GM18858 (cell line): Measurements from ENCODE around the gene ABHD1.
"Not testable (repeated sequence)": the region's sequence is repeated elsewhere in the genome, so short reads cannot be mapped to it uniquely, and the experiment has no call there.

Source experiments
- ATAC-seq: cut with Tn5 transposase; IDR thresholded peaks from one replicate; pipeline ENCODE4 v1.9.1; 2021; ENCODE audit not compliant: unreplicated experiment

ABHD1 gene

GRCh38 chr2:27109083-27109482 lies 14.5 kb upstream of the ABHD1 start:
- ATAC-seq = no peak

- ATAC-seq = not testable (repeated sequence)
Observed at GRCh38 chr2:27110603-27111352, 12.8 kb upstream of the ABHD1 start.

- not testable (repeated sequence) for ATAC-seq
Observed at GRCh38 chr2:27111392-27112078, 12.1 kb upstream of the ABHD1 start.

GRCh38 chr2:27115519-27115918 lies 8.1 kb upstream of the ABHD1 start:
- no peak for ATAC-seq

- ATAC-seq = no peak
Observed at GRCh38 chr2:27117995-27118524, 5.6 kb upstream of the ABHD1 start.

- ATAC-seq = no peak
Observed at GRCh38 chr2:27118525-27119329, 4.9 kb upstream of the ABHD1 start, which contains the start of gene CGREF1. Gene CGREF1 (minus strand): TSS chr2:27119128. CDS start chr2:27104366, 14,762 bp downstream.

- ATAC-seq = not testable (repeated sequence)
Observed at GRCh38 chr2:27119330-27119670, 4.3 kb upstream of the ABHD1 start.

GRCh38 chr2:27121906-27122305 lies 1.7 kb upstream of the ABHD1 start:
- no peak for ATAC-seq

- ATAC-seq = no peak
Observed at GRCh38 chr2:27122791-27123190, 824 bp upstream of the ABHD1 start.

- ATAC-seq = no peak
Observed at GRCh38 chr2:27125104-27125503, 1.5 kb downstream of the ABHD1 start.

GRCh38 chr2:27126252-27126710 lies 2.7 kb downstream of the ABHD1 start:
- no peak for ATAC-seq

- ATAC-seq = no peak
Observed at GRCh38 chr2:27127883-27128667, 4.5 kb downstream of the ABHD1 start.

- no peak for ATAC-seq
Observed at GRCh38 chr2:27128668-27129571, 5.3 kb downstream of the ABHD1 start.

GRCh38 chr2:27130396-27130795 lies 6.8 kb downstream of the ABHD1 start:
- no peak for ATAC-seq

- no peak for ATAC-seq
Observed at GRCh38 chr2:27131429-27131828, 7.8 kb downstream of the ABHD1 start.

GRCh38 chr2:27133195-27133875 lies 9.7 kb downstream of the ABHD1 start:
- no peak for ATAC-seq

GRCh38 chr2:27133905-27134780 lies 10.5 kb downstream of the ABHD1 start, which contains the start of gene PREB:
Gene PREB (minus strand): TSS chr2:27134636. CDS start chr2:27134421, 215 bp downstream.
- ATAC-seq = peak; percentile 72
